ENCODE data around the gene GPR160.

- peak in 3 of 5 experiments; percentile 22 to 49 (median 30) for TF ChIP-seq CTCF (IDR thresholded peaks at IDR 0.05)
- TF ChIP-seq POLR2A (IDR thresholded peaks at IDR 0.05), result peak; percentile 16
- TF ChIP-seq POLR2AphosphoS5 (IDR thresholded peaks at IDR 0.05), result peak in 1 of 3 donors; percentile 39
Observed at GRCh38 chr3:170038434-170039110, 777 bp downstream of the GPR160 start.

Data from transverse colon (tissue), 4 donors.